GM20000 (cell line): Measurements from ENCODE around the gene LGSN.

Experiments used
- DNase-seq: peaks from one replicate; pipeline ENCODE4 v3.0.0; 2012; ENCODE audit warnings: low spot score
- TF ChIP-seq, protein P1 (sequence below): IDR thresholded peaks from 2 replicates; pipeline ENCODE4 v1.5.1; 2012; ENCODE audit warnings: mild to moderate bottlenecking, control low read depth; ENCODE audit errors: extremely low read depth, missing control alignments

The LGSN gene

DNA sequence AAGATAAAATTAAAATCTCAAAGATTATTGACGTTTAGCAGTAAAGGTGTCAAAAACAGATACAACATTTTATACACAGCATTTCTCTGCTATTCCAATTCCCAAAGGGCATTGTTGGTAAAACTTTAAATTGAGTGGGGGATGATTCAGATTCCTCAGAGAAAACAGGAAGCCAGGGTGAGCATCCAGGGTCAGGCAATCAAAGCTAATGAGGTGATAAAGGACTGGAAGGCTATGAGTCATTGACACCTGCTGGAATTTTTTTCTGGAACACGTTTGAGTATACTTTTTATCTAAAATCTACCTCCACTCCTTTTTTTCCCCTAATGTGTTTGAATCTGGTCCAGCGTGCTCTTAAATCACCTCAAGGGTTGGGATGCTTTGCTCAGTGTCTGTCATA is 56.3 kb downstream of the LGSN start:
- no peak for DNase-seq
- TF ChIP-seq, protein P1, sequence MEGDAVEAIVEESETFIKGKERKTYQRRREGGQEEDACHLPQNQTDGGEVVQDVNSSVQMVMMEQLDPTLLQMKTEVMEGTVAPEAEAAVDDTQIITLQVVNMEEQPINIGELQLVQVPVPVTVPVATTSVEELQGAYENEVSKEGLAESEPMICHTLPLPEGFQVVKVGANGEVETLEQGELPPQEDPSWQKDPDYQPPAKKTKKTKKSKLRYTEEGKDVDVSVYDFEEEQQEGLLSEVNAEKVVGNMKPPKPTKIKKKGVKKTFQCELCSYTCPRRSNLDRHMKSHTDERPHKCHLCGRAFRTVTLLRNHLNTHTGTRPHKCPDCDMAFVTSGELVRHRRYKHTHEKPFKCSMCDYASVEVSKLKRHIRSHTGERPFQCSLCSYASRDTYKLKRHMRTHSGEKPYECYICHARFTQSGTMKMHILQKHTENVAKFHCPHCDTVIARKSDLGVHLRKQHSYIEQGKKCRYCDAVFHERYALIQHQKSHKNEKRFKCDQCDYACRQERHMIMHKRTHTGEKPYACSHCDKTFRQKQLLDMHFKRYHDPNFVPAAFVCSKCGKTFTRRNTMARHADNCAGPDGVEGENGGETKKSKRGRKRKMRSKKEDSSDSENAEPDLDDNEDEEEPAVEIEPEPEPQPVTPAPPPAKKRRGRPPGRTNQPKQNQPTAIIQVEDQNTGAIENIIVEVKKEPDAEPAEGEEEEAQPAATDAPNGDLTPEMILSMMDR: no peak

- TF ChIP-seq, protein P1: no peak
- DNase-seq: no peak
Observed at GRCh38 chr6:63261820-63262219, 58.0 kb downstream of the LGSN start.

DNA sequence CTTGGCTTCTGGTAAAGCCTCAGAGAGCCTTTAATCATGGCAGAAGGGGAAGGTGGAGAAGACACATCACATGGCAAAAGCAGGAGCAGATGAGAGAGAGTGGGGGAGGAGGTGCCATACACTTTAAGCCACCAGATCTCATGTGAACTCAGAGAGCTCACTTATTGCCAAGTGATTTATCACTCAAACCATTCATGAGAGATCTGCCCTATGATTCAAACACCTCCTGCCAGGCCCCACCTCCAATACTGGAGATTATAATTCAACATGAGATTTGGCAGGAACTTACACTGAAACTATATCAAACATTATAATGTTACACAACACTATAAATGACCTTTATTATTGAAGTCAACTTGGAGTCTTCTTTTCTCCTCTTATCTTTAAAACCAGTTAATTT is 60.6 kb downstream of the LGSN start:
- no peak for DNase-seq
- TF ChIP-seq, protein P1: no peak

DNA sequence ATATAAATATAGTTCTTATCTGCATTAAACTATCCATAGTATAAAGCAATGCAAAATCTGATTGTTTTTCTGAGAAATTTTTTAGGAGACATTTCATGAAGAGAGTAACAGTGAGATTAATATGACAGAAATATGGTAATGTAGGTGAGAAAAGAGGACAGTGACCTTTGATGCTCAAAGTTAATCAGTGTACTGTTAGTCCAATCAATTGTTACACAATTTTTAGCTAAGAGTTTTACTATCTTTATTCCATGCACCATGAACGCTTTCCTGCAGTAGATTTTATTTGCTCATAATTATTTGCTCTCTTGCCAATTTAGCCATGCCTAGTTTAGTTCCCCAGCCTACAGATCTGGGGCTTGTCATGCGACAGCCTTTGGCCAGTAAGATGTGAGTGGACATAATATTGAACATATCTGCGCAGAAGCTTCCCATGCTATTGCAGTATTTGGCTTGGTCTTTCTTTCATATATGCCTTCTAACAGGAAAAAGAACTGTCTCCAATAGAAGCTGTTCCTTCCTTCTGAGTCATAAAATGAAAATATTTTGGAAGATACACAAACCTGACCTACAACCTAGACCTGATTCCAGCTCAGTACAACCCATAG is 69.8 kb downstream of the LGSN start:
- no peak for DNase-seq
- TF ChIP-seq, protein P1: no peak

GRCh38 chr6:63246581-63246980 is 73.2 kb downstream of the LGSN start:
- TF ChIP-seq, protein P1: no peak
- no peak for DNase-seq

DNA sequence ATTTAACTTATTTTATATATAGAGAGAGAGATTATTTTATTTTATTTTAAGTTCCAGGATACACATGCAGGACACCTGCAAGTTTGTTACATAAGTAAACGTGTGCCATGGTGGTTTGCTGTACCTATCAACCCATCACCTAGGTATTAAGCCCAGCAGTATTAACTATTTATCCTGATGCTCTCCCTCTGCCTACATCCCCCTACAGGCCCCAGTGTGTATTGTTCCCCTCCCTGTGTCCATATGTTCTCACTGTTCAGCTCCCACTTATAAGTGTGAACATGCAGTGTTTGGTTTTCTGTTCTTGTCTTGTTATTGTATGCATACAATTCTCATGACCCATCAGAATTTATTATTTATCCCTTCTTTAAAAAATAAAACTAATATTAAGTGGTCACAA is 73.9 kb downstream of the LGSN start:
- no peak for DNase-seq
- TF ChIP-seq, protein P1: no peak

- no peak for DNase-seq
- TF ChIP-seq, protein P1: no peak
Observed at GRCh38 chr6:63245420-63245819, 74.4 kb downstream of the LGSN start.
